Right lobe of liver (tissue), 6 donors: ENCODE results near the gene PRSS33. TPM values are rescaled to one million over a fixed set of nuclear protein-coding genes. Genes with fewer than 3 reads are reported as not detected.

Experiments used
- ATAC-seq, 4 donors: fragments of 200-7000 bp; cut with Tn5 transposase; one replicate each; pipeline ENCODE4 v1.9.1; 2020; ENCODE audit warnings: mild to moderate bottlenecking in 4 of 4, moderate library complexity in 4 of 4
- DNase-seq, 3 donors: peaks; one replicate each; pipeline ENCODE4 v3.0.0-alpha.2; 2020
- H3K27ac ChIP-seq, 3 donors: fragments of 200-600 bp; one replicate each; pipeline ENCODE4 v1.8.0; 2022
- H3K27me3 ChIP-seq, 2 donors: fragments of 200-600 bp; one replicate each; pipeline ENCODE4 v1.8.0; 2022
- H3K36me3 ChIP-seq, 4 donors: fragments of 200-600 bp; sonication (generic) in 1 of 4; one replicate each; pipeline versions ENCODE4 v1.5.1 to v1.8.0; 2017 to 2022; ENCODE audit warnings: control low read depth in 1 of 4
- H3K4me1 ChIP-seq, 4 donors: fragments of 200-600 bp; sonication (generic) in 1 of 4; one replicate each; pipeline versions ENCODE4 v1.5.1 to v1.8.0; 2017 to 2022; ENCODE audit warnings: control low read depth in 1 of 4
- H3K4me3 ChIP-seq, 3 donors: fragments of 200-600 bp; one replicate each; pipeline ENCODE4 v1.8.0; 2022
- H3K9me3 ChIP-seq, 4 donors: fragments of 200-600 bp; sonication (generic) in 1 of 4; one replicate each; pipeline versions ENCODE4 v1.5.1 to v1.8.0; 2017 to 2022; ENCODE audit warnings: control low read depth in 1 of 4
- POLR2A ChIP-seq: fragments of 450-650 bp; IDR thresholded peaks from one replicate; pipeline ENCODE4 v1.6.1; 2017; ENCODE audit warnings: antibody characterized with exemption, mild to moderate bottlenecking
- WGBS: methylation state at CpG from one replicate; pipeline ENCODE4 v1.1.6; 2018; ENCODE audit warnings: low coverage, low lambda C conversion rate; ENCODE audit not compliant: insufficient coverage; ENCODE audit errors: missing lambda C conversion rate; 5-methylcytosine and 5-hydroxymethylcytosine counted together
- intact Hi-C, 2 donors: fragments of 100-400 bp; cut with DNase I; formaldehyde crosslinking; loops; one replicate each; pipeline versions ENCODE4 v1.11.2 to v1.14.1; 2022
- total RNA-seq, 6 experiments: library from RNA; depleted of rRNA in 2 of 6; stranded (reverse); fragments of >200 nt in 2 of 6; fragmentation: NEBNext Ultra II Directional in 3 of 6; extraction: Animal tissue kit (Norgen Biotek cat#: 25700) in 3 of 6; gene quantifications; one replicate each; pipeline versions ENCODE4 v1.1.0 to v1.2.4, GENCODE V29; 2016 to 2023
- TF ChIP-seq, protein P1 (sequence below), 4 donors: fragments of 200-600 bp in 3 of 4; fragments of 450-650 bp in 1 of 4; IDR thresholded peaks; one replicate each; pipeline versions ENCODE4 v1.5.1 to v1.8.0; 2016 to 2022; ENCODE audit warnings: antibody characterized with exemption in 4 of 4, mild to moderate bottlenecking in 2 of 4
- donor health status: DM: no; HTN: yes; CAD: no.
- donor health status: DM: no; HTN: no; CAD: no.
- donor health status: DM: no; HTN: no; CAD: no.
- donor health status: DM: no; HTN: yes; CAD: no.
- donor health status: DM: no; HTN: yes; CAD: no.

The PRSS33 gene
- total RNA-seq, 6 experiments from 2014 or later = not detected

DNA sequence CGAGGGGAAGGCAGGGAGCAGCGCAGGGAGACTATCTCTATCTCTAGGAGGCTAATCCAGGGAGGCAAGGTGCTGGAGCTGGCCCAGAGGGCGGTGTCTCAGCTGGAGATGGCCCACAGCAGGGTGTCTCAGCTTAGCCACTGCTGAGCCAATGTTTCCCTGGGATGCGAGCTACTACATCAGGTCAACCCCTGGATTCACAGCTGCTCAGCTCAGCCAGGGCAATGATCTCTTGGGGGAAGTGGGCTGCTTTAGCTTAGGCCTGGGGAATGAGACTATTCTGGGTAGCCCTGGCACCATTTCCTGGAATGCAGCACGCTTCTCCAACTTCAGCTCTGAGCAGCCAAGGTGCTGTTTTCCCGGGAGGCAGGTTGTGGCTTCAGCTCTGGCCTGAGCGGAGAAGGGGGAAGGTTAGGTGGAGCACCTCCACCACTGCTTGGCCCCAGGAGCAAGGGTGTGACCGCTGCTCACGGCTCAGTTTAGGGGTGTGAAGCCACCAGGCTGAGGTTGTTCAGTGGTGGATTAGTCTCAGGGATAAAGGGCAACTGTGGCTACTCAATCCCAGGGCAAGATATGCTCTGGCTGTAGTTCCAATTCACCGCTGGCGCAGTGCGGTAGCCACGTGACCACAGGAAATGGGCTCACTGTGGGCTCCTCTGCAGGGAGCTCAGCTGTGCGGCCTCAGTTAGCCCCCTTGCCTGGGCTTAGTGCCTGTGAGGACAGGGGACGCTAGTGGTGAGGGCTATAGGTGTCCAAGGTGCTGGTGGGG lies 24.5 kb upstream of the PRSS33 start:
- ATAC-seq = no peak

DNA sequence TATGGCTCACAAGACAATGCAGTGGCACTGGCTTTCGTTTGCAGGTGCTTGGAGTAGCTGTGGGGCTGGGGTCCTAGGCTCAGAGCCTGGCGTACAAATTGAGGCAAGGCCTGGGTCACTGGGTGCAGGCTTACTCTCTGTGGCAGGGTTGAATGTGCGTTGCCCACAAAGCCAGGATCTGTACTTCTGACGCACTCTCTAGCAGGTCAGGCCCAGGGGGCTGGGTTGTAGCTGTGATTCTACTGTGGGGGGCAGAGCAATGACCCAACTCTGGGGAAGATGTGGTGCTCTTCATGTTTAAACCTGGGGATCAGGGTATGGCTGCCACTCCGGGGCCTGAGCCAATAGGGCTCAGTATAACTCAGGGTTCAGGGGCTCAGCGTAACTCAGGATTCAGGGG lies 23.3 kb upstream of the PRSS33 start:
- Histone ChIP-seq H3K4me1 (no peaks in the 10 kb centered on the region), H3K36me3 (no peaks in the 10 kb centered on the region), H3K27me3 (no peaks in the 10 kb centered on the region), H3K9me3 (no peaks in the 10 kb centered on the region), H3K4me3 (no peak overlapping the region), H3K27ac (no peak overlapping the region)
- no peak for ATAC-seq
- DNase-seq = peak in 1 of 3 donors; percentile 15
- 43% methylated on average over 2 of the region's 6 CpGs for WGBS
- no peak for TF ChIP-seq POLR2A
- TF ChIP-seq, protein P1, sequence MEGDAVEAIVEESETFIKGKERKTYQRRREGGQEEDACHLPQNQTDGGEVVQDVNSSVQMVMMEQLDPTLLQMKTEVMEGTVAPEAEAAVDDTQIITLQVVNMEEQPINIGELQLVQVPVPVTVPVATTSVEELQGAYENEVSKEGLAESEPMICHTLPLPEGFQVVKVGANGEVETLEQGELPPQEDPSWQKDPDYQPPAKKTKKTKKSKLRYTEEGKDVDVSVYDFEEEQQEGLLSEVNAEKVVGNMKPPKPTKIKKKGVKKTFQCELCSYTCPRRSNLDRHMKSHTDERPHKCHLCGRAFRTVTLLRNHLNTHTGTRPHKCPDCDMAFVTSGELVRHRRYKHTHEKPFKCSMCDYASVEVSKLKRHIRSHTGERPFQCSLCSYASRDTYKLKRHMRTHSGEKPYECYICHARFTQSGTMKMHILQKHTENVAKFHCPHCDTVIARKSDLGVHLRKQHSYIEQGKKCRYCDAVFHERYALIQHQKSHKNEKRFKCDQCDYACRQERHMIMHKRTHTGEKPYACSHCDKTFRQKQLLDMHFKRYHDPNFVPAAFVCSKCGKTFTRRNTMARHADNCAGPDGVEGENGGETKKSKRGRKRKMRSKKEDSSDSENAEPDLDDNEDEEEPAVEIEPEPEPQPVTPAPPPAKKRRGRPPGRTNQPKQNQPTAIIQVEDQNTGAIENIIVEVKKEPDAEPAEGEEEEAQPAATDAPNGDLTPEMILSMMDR (IDR thresholded peaks at IDR 0.05) = no peak
- intact Hi-C loops = no loop called here

More for the DNA sequence above, 24.5 kb upstream of the PRSS33 start:
- no peaks in the 10 kb centered on the region for H3K27me3 ChIP-seq
- no peak overlapping the region for H3K27ac ChIP-seq
- H3K4me1 ChIP-seq = no peaks in the 10 kb centered on the region
- no peaks in the 10 kb centered on the region for H3K9me3 ChIP-seq
- intact Hi-C loops = no loop called here
- no peaks in the 10 kb centered on the region for H3K36me3 ChIP-seq
- WGBS = 87% methylated on average over 5 of the region's 15 CpGs
- no peak overlapping the region for H3K4me3 ChIP-seq
- DNase-seq = peak in 1 of 3 donors; percentile 23
- TF ChIP-seq, protein P1 (IDR thresholded peaks at IDR 0.05) = no peak
- TF ChIP-seq POLR2A = no peak

DNA sequence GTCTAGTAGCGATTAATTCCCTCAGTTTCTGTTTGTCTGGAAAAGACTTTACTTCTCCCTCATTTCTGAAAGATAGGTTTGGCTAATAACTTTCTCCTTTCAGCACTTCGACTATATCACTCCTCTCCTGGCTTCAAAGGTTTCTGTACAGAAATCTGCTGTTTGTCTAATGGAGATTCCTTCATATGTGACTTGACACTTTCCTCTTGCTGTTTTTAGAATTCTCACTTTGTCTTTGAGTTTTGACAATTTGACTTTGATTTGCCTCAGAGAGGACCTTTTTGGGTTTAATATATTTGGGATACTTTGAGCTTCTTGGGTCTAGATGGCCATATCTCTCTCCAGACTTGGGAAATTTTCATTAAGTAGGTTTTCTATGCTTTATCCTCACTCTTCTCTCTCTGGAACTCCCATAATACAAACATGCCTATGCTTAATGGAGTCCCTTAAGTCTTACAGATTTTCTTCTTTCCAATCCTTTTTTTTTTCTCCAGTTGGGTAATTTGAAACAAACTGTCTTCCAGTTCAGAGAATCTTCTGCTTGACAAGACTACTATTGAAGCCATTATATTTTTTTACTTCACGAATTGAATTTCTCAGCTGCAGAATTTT lies 21.9 kb upstream of the PRSS33 start:
- Histone ChIP-seq H3K4me1 (no peaks in the 10 kb centered on the region), H3K36me3 (no peaks in the 10 kb centered on the region), H3K27ac (no peak overlapping the region), H3K9me3 (no peaks in the 10 kb centered on the region), H3K27me3 (no peaks in the 10 kb centered on the region), H3K4me3 (no peak overlapping the region)
- intact Hi-C loops = no loop called here
- DNase-seq = no peak
- ATAC-seq = no peak
- WGBS = 60% methylated on average over 3 of the region's 3 CpGs
- TF ChIP-seq POLR2A = no peak
- TF ChIP-seq, protein P1 (IDR thresholded peaks at IDR 0.05) = no peak

DNA sequence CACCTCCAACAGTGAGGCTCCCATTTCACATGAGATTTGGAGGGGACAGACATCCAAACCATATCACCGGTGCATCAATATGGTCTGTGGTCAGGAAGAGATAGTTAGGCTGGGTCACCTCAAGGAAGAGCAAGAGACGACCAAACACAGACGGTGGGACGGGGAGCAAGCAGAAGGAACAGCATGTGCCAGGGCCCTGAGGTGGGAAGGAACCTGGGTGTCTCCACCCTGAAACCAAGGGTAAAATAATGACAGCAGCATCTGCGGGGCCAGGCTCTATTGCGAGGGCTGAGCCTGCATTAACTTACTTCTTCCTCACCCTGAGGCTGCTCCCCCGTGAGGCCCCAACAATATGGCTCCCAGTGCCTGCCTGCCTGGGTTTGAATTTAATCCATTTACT lies 20.8 kb upstream of the PRSS33 start:
- no peak for ATAC-seq
- DNase-seq = peak in 1 of 3 donors; percentile 22
- TF ChIP-seq, protein P1 (IDR thresholded peaks at IDR 0.05) = no peak
- no peak for TF ChIP-seq POLR2A
- Histone ChIP-seq H3K27ac (no peak overlapping the region), H3K4me3 (no peak overlapping the region), H3K4me1 (no peaks in the 10 kb centered on the region), H3K9me3 (no peaks in the 10 kb centered on the region), H3K27me3 (no peaks in the 10 kb centered on the region), H3K36me3 (no peaks in the 10 kb centered on the region)
- WGBS = 67% methylated on average over 1 of the region's 7 CpGs
- intact Hi-C loops = no loop called here
